GM23248 (cell line): ENCODE data around the gene WBP1L.

Experiments
- EZH2 ChIP-seq: fragments of 200-600 bp; sonication (generic); IDR thresholded peaks from 2 replicates; pipeline ENCODE4 v1.6.1; 2018; ENCODE audit warnings: antibody characterized with exemption, mild to moderate bottlenecking; ENCODE audit not compliant: insufficient read depth, poor library complexity, severe bottlenecking
- EZH2phosphoT487 ChIP-seq: fragments of 200-600 bp; sonication (generic); IDR thresholded peaks from 2 replicates; pipeline ENCODE4 v1.6.1; 2018; ENCODE audit warnings: antibody characterized with exemption, moderate library complexity, mild to moderate bottlenecking, low read depth; ENCODE audit not compliant: insufficient read depth

- TF ChIP-seq EZH2phosphoT487 (no peak), EZH2 (no peak)
Observed at GRCh38 chr10:102802920-102803534, 59.3 kb downstream of the WBP1L start.
